Suprapubic skin (tissue), 4 donors: ENCODE data around the gene CDH4.

ENCODE experiments used
- EP300 ChIP-seq: sonication (generic); formaldehyde crosslinking; IDR thresholded peaks from one replicate; pipeline ENCODE4 v1.6.1; 2017; ENCODE audit warnings: antibody characterized with exemption
- POLR2A ChIP-seq, 2 donors: fragments of 450-650 bp; IDR thresholded peaks; one replicate each; pipeline ENCODE4 v1.6.1; 2017; ENCODE audit warnings: antibody characterized with exemption in 2 of 2, mild to moderate bottlenecking in 2 of 2, moderate library complexity in 2 of 2
- POLR2AphosphoS5 ChIP-seq, 3 donors: sonication (generic); formaldehyde crosslinking; IDR thresholded peaks; one replicate each; pipeline ENCODE4 v1.6.1; 2017; ENCODE audit warnings: antibody characterized with exemption in 3 of 3

- TF ChIP-seq EP300: no peak
- TF ChIP-seq POLR2AphosphoS5 (IDR thresholded peaks at IDR 0.05): no peak
- TF ChIP-seq POLR2A (IDR thresholded peaks at IDR 0.05): no peak
Measured at GRCh38 chr20:61754976-61755778, 503.1 kb downstream of the CDH4 start.
